Activated naive CD8-positive, alpha-beta T cell treated with anti-CD3 and anti-CD28 coated beads, Interleukin-2, amount 50 U/mL, for 24 hours (primary cell): ENCODE measurements around the gene CYTH2.

ENCODE experiments used
- ATAC-seq: fragments of 150-1000 bp; cut with Tn5 transposase; one replicate; pipeline ENCODE4 v1.10.0; 2021
- DNase-seq: peaks from one replicate; pipeline ENCODE4 v3.0.0; 2021
- H3K27ac Mint-ChIP-seq: one replicate; pipeline ENCODE4 v1.8.0; 2021; ENCODE audit warnings: mild to moderate bottlenecking, mixed read lengths
- H3K27me3 Mint-ChIP-seq: one replicate; pipeline ENCODE4 v1.8.0; 2021; ENCODE audit warnings: mixed read lengths
- H3K36me3 Mint-ChIP-seq: one replicate; pipeline ENCODE4 v1.8.0; 2021; ENCODE audit warnings: low read depth, mixed read lengths
- H3K4me1 Mint-ChIP-seq: one replicate; pipeline ENCODE4 v1.8.0; 2021; ENCODE audit warnings: mixed read lengths
- H3K4me3 Mint-ChIP-seq: one replicate; pipeline ENCODE4 v1.8.0; 2021; ENCODE audit warnings: mild to moderate bottlenecking, moderate library complexity, mixed read lengths
- H3K9me3 Mint-ChIP-seq: one replicate; pipeline ENCODE4 v1.8.0; 2021; ENCODE audit warnings: mixed read lengths

CYTH2 gene, protein sequence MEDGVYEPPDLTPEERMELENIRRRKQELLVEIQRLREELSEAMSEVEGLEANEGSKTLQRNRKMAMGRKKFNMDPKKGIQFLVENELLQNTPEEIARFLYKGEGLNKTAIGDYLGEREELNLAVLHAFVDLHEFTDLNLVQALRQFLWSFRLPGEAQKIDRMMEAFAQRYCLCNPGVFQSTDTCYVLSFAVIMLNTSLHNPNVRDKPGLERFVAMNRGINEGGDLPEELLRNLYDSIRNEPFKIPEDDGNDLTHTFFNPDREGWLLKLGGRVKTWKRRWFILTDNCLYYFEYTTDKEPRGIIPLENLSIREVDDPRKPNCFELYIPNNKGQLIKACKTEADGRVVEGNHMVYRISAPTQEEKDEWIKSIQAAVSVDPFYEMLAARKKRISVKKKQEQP

GRCh38 chr19:48469289-48469881 lies at the start of gene CYTH2:
Gene CYTH2 (plus strand): TSS chr19:48469369. CDS start chr19:48469508, 139 bp downstream.
- Mint-ChIP-seq H3K4me3 (peak within 1 kb of the TSS; percentile 86), H3K36me3 (peaks cover 5% of the 10 kb centered on the region), H3K27ac (peak within 1 kb of the TSS; percentile 90), H3K27me3 (no peaks in the 10 kb centered on the region), H3K4me1 (peaks cover 13% of the 10 kb centered on the region), H3K9me3 (no peaks in the 10 kb centered on the region)
- ATAC-seq (peak; percentile 28), DNase-seq (peak; percentile 85)

DNA sequence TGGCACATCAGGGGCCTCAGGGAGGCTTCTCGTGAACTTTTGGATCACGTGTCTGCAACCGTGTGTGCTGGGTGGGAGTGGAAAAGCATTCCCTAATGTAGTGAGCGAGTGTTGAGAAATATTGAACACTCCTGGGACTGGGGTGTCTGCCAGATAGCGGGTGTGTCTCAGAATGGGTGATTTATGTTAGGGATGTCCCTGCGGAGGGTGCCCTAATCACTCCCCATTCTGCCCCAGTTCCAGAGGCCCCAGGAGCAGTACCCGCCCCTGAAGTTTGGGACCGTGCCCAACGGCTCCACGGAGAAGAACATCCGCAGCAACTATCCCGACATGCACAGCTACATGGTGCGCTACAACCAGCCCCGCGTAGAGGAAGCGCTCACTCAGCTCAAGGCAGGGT lies 47.6 kb upstream of the CYTH2 start:
- Mint-ChIP-seq H3K27me3 (peaks cover 21% of the 10 kb centered on the region), H3K4me3 (no peak overlapping the region), H3K4me1 (peaks cover 29% of the 10 kb centered on the region), H3K27ac (no peak overlapping the region), H3K36me3 (no peaks in the 10 kb centered on the region), H3K9me3 (no peaks in the 10 kb centered on the region)
- ATAC-seq (no peak), DNase-seq (no peak)

- H3K36me3 Mint-ChIP-seq: no peaks in the 10 kb centered on the region
- peak; percentile 55 for ATAC-seq
- H3K9me3 Mint-ChIP-seq: no peaks in the 10 kb centered on the region
- H3K4me1 Mint-ChIP-seq: peaks cover 11% of the 10 kb centered on the region
- no peak for DNase-seq
- no peak overlapping the region for H3K4me3 Mint-ChIP-seq
- H3K27me3 Mint-ChIP-seq: peaks cover 10% of the 10 kb centered on the region
- peak overlapping the region; percentile 45 for H3K27ac Mint-ChIP-seq
Observed at GRCh38 chr19:48424694-48425219, 44.4 kb upstream of the CYTH2 start.

DNA sequence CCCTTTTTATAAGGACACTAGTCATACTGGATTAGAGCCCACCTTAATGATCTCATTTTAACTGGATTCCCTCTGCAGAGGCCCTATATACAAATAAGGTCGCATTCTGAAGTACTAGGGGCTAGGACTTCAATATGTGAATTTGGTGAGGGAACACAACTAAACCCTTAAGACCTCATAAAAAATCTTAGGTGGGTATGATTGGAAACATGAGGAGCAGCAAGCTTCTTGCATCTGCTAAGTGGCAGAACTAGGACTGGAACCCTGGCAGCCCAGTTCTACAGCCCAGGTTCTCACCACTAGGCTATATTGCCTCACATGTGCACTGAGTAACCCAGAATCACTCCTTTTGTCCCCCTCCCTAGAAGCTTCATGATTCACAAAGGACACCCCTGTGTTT lies 40.5 kb upstream of the CYTH2 start:
- no peak overlapping the region for H3K27ac Mint-ChIP-seq
- no peak for DNase-seq
- no peak overlapping the region for H3K4me3 Mint-ChIP-seq
- no peaks in the 10 kb centered on the region for H3K36me3 Mint-ChIP-seq
- H3K9me3 Mint-ChIP-seq: no peaks in the 10 kb centered on the region
- ATAC-seq: no peak
- H3K27me3 Mint-ChIP-seq: peaks cover 6% of the 10 kb centered on the region
- H3K4me1 Mint-ChIP-seq: peaks cover 9% of the 10 kb centered on the region

DNA sequence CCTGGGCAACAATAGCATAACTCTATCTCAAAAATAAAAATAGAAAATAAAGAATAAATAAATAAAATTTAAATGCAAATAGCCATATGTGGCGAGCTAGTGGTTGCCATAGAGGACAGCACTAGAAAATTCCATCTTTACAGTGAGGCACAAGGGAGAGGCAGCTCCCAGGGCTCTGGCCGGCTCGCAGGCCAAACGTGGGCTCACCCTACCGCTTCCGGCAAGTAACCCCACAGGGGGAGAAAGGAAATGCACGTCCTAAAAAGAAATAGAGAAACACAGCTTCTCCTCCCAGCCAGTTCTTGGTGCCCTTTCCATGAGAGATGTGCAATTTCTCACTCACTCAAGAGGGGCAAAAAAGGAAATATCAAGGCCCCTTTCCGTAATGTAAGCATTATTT lies 35.8 kb upstream of the CYTH2 start:
- H3K27me3 Mint-ChIP-seq: peaks cover 15% of the 10 kb centered on the region
- no peaks in the 10 kb centered on the region for H3K4me1 Mint-ChIP-seq
- no peak for DNase-seq
- no peak overlapping the region for H3K4me3 Mint-ChIP-seq
- H3K27ac Mint-ChIP-seq: no peak overlapping the region
- no peaks in the 10 kb centered on the region for H3K36me3 Mint-ChIP-seq
- H3K9me3 Mint-ChIP-seq: no peaks in the 10 kb centered on the region
- no peak for ATAC-seq

GRCh38 chr19:48436586-48436985 lies 32.6 kb upstream of the CYTH2 start:
- no peaks in the 10 kb centered on the region for H3K4me1 Mint-ChIP-seq
- ATAC-seq (no peak), DNase-seq (no peak)
- H3K27ac Mint-ChIP-seq: no peak overlapping the region
- peaks cover 20% of the 10 kb centered on the region for H3K27me3 Mint-ChIP-seq
- no peak overlapping the region for H3K4me3 Mint-ChIP-seq
- H3K9me3 Mint-ChIP-seq: no peaks in the 10 kb centered on the region
- no peaks in the 10 kb centered on the region for H3K36me3 Mint-ChIP-seq

DNA sequence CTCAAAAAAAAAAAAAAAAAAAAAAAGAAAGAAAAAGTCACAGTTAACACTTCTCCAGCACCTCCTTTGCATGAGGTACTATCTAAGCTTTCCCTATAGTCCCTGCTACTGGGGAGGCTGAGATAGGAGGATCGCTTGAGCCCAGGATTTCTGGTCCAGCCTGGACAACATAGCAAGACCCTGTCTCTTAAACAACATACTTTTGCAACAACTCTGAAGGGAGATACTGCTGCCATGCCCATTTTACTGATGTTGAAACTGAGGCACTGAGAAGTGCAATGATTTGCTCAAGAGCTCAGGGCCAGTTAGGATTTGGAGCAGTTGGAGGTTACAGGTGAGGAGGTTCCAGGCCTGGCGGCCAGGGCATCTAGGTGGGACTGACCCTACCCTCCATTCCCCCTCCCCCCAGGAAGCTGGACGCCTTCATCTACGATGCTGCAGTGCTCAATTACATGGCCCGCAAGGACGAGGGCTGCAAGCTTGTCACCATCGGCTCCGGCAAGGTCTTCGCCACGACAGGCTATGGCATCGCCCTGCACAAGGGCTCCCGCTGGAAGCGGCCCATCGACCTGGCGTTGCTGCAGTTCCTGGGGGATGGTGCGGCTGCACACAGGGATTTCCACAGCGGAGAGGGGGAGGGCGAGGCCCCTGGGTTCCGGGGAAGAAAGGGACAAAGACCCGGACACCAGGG lies 27.7 kb upstream of the CYTH2 start:
- Mint-ChIP-seq H3K9me3 (no peaks in the 10 kb centered on the region), H3K27me3 (peaks cover 35% of the 10 kb centered on the region), H3K27ac (no peak overlapping the region), H3K4me1 (peaks cover 23% of the 10 kb centered on the region), H3K4me3 (no peak overlapping the region), H3K36me3 (peaks cover 8% of the 10 kb centered on the region)
- ATAC-seq (no peak), DNase-seq (no peak)

GRCh38 chr19:48442116-48443035 lies 26.8 kb upstream of the CYTH2 start:
- no peak overlapping the region for H3K27ac Mint-ChIP-seq
- peaks cover 32% of the 10 kb centered on the region for H3K27me3 Mint-ChIP-seq
- peaks cover 14% of the 10 kb centered on the region for H3K36me3 Mint-ChIP-seq
- H3K9me3 Mint-ChIP-seq: no peaks in the 10 kb centered on the region
- DNase-seq: no peak
- H3K4me3 Mint-ChIP-seq: no peak overlapping the region
- no peak for ATAC-seq
- peaks cover 29% of the 10 kb centered on the region for H3K4me1 Mint-ChIP-seq

GRCh38 chr19:48443256-48443655 lies 25.9 kb upstream of the CYTH2 start:
- Mint-ChIP-seq H3K27ac (no peak overlapping the region), H3K27me3 (peaks cover 25% of the 10 kb centered on the region), H3K4me3 (no peak overlapping the region), H3K4me1 (peaks cover 38% of the 10 kb centered on the region), H3K9me3 (no peaks in the 10 kb centered on the region), H3K36me3 (peaks cover 23% of the 10 kb centered on the region)
- ATAC-seq (no peak), DNase-seq (no peak)

GRCh38 chr19:48443731-48444128 lies 25.4 kb upstream of the CYTH2 start:
- ATAC-seq: no peak
- H3K4me3 Mint-ChIP-seq: no peak overlapping the region

GRCh38 chr19:48444129-48444935 lies 24.8 kb upstream of the CYTH2 start:
- ATAC-seq (no peak), DNase-seq (no peak)
- H3K27ac Mint-ChIP-seq: peak overlapping the region; percentile 33
- peaks cover 22% of the 10 kb centered on the region for H3K27me3 Mint-ChIP-seq
- peak overlapping the region; percentile 88 for H3K4me3 Mint-ChIP-seq
- H3K36me3 Mint-ChIP-seq: peaks cover 32% of the 10 kb centered on the region
- H3K4me1 Mint-ChIP-seq: peaks cover 41% of the 10 kb centered on the region
- H3K9me3 Mint-ChIP-seq: no peaks in the 10 kb centered on the region

More at GRCh38 chr19:48443731-48444128, 25.4 kb upstream of the CYTH2 start:
- DNase-seq: no peak
- Mint-ChIP-seq H3K27ac (no peak overlapping the region), H3K9me3 (no peaks in the 10 kb centered on the region), H3K4me1 (peaks cover 40% of the 10 kb centered on the region), H3K36me3 (peaks cover 27% of the 10 kb centered on the region), H3K27me3 (peaks cover 25% of the 10 kb centered on the region)

DNA sequence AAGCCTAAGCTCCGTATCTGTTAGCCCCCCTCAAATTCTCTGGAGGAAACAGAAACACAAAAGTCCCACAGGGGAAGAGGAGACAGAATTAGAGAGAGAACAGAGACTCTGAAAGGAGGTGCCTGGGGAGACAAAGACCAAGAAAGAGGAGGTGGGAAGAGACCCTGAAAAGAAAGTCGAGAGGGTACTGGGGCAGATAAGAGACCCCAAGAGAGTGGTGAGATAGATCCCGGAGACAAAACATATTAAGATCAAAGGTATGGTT lies 24.3 kb upstream of the CYTH2 start:
- ATAC-seq (no peak), DNase-seq (no peak)
- Mint-ChIP-seq H3K4me1 (peaks cover 41% of the 10 kb centered on the region), H3K36me3 (peaks cover 36% of the 10 kb centered on the region), H3K27me3 (peaks cover 22% of the 10 kb centered on the region), H3K27ac (peak overlapping the region; percentile 33), H3K4me3 (peak overlapping the region; percentile 88), H3K9me3 (no peaks in the 10 kb centered on the region)

DNA sequence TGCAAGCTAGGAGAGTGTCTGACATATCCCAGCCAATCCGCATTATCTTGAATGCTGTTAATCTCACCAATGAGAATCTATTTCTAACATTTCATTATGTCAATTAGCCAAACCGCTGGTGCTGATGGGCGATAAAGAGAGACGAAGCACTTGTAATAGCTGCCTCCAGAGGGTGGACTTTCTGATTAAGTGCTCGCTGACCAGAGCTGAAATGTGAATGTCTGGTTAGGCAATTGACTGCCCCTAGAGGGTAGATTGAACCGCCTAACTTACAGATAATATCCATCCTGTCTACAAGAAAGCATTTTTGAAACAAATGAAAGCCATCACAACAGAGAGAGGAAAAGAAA lies 23.9 kb upstream of the CYTH2 start:
- Mint-ChIP-seq H3K27me3 (peaks cover 22% of the 10 kb centered on the region), H3K9me3 (no peaks in the 10 kb centered on the region), H3K27ac (peak overlapping the region; percentile 91), H3K4me3 (peak overlapping the region; percentile 88), H3K36me3 (peaks cover 36% of the 10 kb centered on the region), H3K4me1 (peaks cover 41% of the 10 kb centered on the region)
- DNase-seq: no peak
- peak; percentile 7 for ATAC-seq
